Ecto neural progenitor cell (in vitro differentiated cells): Measurements from ENCODE around the gene ZNF141.
"Not testable (repeated sequence)": the region's sequence is repeated elsewhere in the genome, so short reads cannot be mapped to it uniquely, and the experiment has no call there.

Source experiments
- DNase-seq: peaks from one replicate; pipeline ENCODE4 v3.0.0-alpha.2; 2018; ENCODE audit warnings: low spot score

ZNF141 gene

GRCh38 chr4:385934-386707 is 48.5 kb downstream of the ZNF141 start:
- no peak for DNase-seq

DNA sequence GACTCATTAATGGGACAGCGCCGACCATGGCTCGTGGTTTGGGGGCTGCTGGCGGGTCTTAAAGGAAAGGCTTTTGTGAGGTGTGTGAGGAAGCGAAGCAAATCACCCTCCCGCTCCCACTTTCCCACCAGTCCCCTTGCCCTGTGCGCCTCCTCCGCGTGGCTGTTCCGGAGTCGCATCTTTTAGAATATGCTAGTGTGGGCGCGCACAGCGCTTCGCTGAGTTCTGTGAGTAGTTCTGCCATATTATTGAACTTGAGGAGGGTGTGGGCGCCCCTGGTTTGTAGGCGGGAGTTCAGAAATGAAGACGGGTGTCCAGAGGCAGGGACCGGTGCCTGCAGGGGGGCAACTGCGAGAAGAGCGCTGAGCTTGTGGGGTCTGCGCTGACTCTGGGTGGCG is 49.1 kb downstream of the ZNF141 start:
- DNase-seq = no peak

- DNase-seq = no peak
Observed at GRCh38 chr4:404006-404405, 66.4 kb downstream of the ZNF141 start.

GRCh38 chr4:408321-408720 is 70.7 kb downstream of the ZNF141 start:
- DNase-seq = not testable (repeated sequence)

DNA sequence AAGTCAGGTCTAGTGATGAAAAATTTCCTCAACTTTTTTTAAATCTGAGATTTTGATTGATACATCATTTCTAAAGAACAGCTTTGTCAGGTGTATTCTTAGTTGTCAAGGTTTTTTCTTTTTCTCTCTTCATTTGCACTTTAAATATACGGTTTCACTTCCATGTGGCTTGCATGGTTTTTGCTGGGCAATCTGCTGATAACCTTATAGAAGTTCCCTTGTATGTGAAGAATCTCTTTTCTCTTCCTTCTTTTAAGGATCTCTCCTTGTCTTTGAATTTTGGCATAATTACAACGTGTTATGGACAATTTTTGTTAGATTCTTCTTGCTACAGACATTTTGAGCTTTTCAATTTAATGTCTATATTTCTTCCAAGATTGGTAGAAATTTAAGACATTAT is 85.0 kb downstream of the ZNF141 start:
- DNase-seq = no peak
